GM21367 (cell line): ENCODE results near the gene NHSL2.

Experiments used
- ATAC-seq: cut with Tn5 transposase; IDR thresholded peaks from one replicate; pipeline ENCODE4 v1.9.1; 2021; ENCODE audit not compliant: unreplicated experiment

The NHSL2 gene

GRCh38 chrX:72060921-72061490, 150.4 kb downstream of the NHSL2 start:
- no peak for ATAC-seq

- ATAC-seq, result no peak
Measured at GRCh38 chrX:72062916-72063315, 152.3 kb downstream of the NHSL2 start.

- ATAC-seq, result no peak
Measured at GRCh38 chrX:72069350-72070160, 158.9 kb downstream of the NHSL2 start.

DNA sequence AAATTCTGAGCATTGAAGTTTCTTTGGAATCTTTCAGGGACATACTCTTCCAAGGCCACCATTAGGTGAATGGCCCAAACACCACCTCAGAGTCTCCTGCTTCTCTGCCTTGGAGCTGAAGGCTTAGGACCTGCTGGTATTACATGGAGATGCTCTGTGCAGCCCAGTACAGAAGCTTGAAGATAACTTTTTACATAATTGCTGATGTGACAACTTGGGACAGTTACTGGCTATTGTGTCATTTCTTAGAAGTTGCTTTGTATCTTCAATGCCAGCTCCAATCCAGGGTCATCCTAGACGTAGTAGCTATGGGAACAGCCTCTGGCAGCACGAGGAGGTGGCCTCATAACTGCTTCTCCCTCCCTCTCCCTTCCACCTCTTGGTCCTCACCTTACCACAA, 160.6 kb downstream of the NHSL2 start:
- no peak for ATAC-seq

- no peak for ATAC-seq
Measured at GRCh38 chrX:72073633-72074032, 163.0 kb downstream of the NHSL2 start.

GRCh38 chrX:72078411-72078810, 167.8 kb downstream of the NHSL2 start:
- no peak for ATAC-seq

- ATAC-seq, result no peak
Measured at GRCh38 chrX:72079607-72080006, 169.0 kb downstream of the NHSL2 start.

DNA sequence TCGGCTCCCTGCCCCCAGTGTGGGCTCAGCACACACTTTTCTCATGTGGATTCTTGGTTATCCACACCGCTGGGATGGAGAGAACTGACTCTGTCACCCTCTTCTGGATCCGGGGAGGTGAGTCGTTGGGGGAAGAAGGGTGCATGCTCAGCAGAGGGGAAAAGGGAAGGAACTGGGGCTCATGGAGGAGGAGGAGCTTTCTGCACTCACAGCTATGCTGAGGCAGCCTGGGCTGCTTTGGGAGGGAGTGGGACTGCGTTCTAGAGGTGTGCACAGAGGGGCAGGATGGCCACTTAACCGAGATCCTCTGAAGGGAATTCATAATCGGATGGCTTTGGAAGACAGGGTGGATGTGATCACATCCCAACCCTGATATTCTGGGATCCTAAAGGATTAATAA, 169.5 kb downstream of the NHSL2 start:
- no peak for ATAC-seq

DNA sequence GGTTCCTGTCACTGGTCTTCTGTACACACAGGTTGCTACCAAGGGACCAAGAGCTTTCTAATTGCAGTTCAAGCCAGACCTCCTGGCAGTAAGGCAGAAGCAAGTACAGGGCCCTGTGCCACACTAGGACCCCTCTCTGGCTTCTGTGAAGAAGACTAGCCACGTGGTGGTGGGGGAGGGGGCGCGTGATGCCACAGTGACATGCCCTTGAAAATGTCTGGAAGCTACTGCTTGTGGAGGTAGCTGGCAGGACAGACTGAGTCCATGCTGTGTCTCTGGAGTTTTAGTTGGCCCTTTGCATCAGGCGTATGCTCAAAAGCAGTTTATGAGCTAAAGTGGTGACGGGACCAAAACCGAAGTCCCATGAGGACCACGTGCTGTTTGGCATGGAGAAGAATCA, 170.2 kb downstream of the NHSL2 start:
- no peak for ATAC-seq

DNA sequence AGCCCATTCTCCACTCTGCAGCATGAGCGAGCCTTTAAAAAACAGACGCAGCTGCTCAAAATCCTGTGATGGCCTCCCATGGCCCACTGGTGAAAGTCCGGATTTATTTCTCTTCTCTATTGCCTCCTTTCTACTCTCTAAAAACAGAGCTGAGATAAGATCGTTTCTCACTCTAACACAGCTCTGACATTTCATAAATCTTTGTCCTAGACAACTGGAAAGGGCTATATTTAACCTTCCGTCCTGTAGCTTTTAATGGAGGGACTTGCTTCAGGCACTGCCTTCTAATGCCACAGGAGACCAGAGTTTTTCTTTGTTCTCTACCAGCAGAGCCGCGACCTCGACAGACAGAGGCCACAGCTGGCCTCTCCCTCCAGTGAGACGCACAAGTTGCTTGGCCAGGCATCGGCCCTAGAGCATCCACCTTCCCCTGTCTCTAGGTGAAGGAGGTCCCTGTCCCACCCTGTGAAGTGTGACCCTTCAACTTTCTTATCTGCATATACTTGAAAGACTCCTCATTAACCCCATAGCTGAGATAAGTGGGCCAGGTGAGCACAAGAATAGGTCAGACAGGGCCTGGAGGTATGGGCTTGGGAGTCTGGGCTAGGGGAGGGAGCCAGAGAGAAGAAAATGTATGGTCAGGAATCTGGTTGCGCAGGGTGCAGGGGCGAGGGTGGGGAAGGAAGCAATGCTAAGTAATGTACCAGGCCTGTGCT, 171.1 kb downstream of the NHSL2 start:
- ATAC-seq, result no peak

GRCh38 chrX:72083291-72083690, 172.6 kb downstream of the NHSL2 start:
- ATAC-seq, result no peak

- ATAC-seq, result no peak
Measured at GRCh38 chrX:72084114-72084513, 173.5 kb downstream of the NHSL2 start.

DNA sequence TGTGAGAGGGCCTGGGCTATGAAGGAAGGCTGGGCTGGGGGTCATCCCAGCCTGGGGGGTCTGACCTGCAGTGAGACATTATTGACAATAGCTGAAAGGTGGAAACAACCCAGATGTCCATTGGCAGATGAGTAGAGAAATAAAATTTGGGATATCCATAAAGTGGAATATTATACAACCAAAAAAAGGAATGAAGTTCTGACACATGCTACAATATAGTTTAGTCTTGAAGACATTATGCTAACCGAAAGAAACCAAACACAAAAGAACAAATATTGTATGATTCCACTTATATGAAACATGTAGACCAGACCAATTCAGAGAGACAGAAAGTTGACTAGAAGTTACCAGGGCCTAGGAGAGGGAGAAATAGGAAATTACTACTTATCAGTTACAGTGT, 176.3 kb downstream of the NHSL2 start:
- no peak for ATAC-seq

- no peak for ATAC-seq
Measured at GRCh38 chrX:72088761-72089160, 178.1 kb downstream of the NHSL2 start.

GRCh38 chrX:72089254-72089653, 178.6 kb downstream of the NHSL2 start:
- no peak for ATAC-seq

- peak; percentile 94 for ATAC-seq
Measured at GRCh38 chrX:72094894-72095293, 184.2 kb downstream of the NHSL2 start.

- ATAC-seq, result no peak
Measured at GRCh38 chrX:72095370-72095769, 184.7 kb downstream of the NHSL2 start.

GRCh38 chrX:72097098-72097497, 186.5 kb downstream of the NHSL2 start:
- no peak for ATAC-seq

DNA sequence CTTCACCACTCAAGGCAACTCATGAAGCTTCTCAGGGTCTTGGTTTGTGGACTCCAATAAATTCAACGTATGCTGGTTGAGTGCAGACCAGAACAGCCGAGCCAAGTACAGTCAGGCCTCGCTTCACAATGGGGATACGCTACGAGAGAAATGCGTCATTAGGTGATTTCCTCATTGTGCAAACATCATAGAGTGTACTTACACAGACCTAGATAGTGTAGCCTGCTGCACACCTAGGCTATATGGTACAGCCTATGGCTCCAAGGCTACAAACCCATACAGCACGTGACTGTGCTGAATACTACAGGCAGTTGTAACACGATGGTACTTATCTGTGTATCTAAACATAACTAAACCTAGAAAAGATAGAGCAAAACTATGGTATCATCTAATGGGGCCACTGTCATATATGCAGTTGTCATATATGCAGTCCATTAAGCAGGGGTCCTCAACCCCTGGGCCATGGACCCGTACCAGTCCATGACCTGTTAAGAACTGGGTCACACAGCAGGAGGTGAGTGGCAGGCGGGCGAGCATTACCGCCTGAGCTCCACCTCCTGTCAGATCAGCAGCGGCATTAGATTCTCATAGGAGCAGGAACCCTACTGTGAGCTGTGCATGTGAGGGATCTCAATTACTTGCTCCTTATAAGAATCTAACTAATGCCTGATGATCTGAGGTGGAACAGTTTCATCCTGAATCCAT, 189.6 kb downstream of the NHSL2 start:
- ATAC-seq, result no peak

- peak; percentile 79 for ATAC-seq
Measured at GRCh38 chrX:72100824-72101351, 190.2 kb downstream of the NHSL2 start.

DNA sequence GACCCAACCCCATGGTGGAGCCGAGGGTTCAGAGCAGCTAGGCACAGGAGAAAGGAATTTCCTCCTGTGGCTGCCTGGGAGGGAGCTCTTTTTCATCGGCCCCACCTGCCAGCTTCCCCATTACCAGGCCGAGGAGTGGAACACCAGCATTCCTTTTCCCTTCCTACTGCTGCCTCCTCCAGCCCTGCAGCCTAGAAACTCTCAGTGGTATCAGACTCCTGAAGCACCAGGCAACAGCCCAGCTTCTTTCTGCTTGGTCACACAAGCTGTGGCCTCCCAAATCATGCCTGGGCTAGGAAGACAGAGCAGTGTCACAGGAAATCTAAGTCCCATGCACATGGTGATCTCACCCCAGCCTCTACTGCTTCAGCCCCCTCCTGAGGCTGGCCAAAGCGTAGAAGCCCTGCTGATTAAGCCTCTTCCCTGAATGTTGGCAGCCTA, 191.0 kb downstream of the NHSL2 start:
- no peak for ATAC-seq
